ENCODE data around the gene SYT5. TPM values are rescaled to one million over a fixed set of nuclear protein-coding genes. Genes with fewer than 3 reads are reported as not detected.

SYT5 gene
- total and polyA plus RNA-seq, 2 of the 13 experiments (the other 11 are each of a cell fraction or from before 2014, with no cell fraction given) = not detected

DNA sequence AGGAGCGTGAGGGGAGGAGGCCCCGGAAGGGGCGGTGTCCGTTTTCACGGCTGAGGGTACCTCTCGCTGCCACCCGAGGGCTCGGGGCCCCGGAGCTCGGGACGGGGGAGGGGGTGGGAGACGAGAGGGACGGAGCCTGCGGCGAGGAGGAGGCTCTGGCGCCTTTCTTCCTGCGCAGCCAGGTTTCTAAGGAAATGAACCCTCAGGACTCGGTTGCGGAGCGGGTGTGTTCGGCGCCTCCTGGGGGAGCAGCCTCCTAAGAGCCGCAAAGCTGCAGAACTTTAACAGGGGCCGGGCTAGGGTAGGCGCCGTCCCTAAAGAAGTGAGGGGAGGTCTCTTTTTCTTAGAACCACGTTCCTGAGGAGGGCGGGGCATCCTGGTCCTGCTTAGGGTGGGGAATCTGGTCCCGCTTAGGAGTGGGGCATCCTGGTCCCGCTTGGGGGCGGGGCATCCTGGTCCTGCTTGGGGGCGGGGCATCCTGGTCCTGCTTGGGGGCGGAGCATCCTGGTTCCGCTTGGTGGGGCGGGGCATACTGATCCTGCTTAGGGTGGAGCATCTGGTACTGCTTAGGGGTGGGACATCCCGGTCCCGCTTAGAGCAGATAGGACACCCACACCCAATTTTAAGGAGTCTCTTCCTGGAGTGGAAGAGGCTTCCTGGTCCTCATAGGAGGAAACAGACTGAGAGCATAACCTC is 6.2 kb downstream of the SYT5 start (continued):
- TF ChIP-seq, protein P1, sequence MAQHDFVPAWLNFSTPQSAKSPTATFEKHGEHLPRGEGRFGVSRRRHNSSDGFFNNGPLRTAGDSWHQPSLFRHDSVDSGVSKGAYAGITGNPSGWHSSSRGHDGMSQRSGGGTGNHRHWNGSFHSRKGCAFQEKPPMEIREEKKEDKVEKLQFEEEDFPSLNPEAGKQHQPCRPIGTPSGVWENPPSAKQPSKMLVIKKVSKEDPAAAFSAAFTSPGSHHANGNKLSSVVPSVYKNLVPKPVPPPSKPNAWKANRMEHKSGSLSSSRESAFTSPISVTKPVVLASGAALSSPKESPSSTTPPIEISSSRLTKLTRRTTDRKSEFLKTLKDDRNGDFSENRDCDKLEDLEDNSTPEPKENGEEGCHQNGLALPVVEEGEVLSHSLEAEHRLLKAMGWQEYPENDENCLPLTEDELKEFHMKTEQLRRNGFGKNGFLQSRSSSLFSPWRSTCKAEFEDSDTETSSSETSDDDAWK (CRISPR knock-in tag; IDR thresholded peaks at IDR 0.05) = no peak

DNA sequence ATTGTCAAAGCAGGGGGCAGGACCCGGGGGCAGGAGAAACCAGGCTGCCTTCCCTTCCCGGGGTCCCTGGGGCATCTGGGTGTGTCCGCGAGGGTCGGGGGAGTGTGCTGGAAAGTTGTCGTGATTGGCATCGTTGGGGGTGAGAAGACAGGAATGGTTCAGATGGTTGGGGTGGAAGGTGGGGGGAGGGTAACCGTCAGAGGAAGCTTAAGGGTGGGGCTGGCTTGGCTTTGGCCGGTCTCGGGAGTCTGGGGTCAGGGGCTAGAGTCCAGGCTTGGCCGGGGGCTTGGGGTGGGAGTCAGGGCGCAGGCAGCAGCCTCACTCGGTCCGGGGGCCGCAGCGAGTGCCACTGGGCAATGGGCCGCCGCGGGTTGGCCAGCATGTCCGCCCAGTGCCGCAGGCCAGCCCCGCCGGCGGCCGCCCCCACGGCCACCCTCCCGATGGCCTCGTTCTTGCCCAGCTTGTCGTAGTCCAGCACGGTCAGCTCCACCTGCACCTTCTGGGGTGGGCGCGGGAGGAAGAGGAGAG is 6.8 kb downstream of the SYT5 start:
- in situ Hi-C loops (cut with HindIII; ENCODE audit: extremely low pct_ligation_motif_present, low pct_unique_long_range_greater_than_20kb) (no loop called here), intact Hi-C loops (cut with micrococcal nuclease; ENCODE audit: unreplicated experiment) (no loop called here)
- FAIRE-seq = no peak
- H3K4me3 ChIP-seq (replicated peaks in 1 of 3; ENCODE audit: insufficient read depth in 1 of 3, low read depth in 2 of 3, low read length in 3 of 3) = peak overlapping the region; percentile 51 to 77 (median 64)
- DNase-seq (ENCODE audit: low spot score) = no peak
- no peaks in the 10 kb centered on the region for H4K20me1 ChIP-seq (ENCODE audit: insufficient read depth, low read length)
- H3K4me1 ChIP-seq (ENCODE audit: insufficient read depth, low read length) = peaks cover 20% of the 10 kb centered on the region
- no peak overlapping the region for H3K27ac ChIP-seq (ENCODE audit: extremely low read length, insufficient read depth, low read length)
- no peaks in the 10 kb centered on the region for H3K9me3 ChIP-seq (ENCODE audit: low read length)
- H2AFZ ChIP-seq (ENCODE audit: low read length) = no peak overlapping the region
- BruUV-seq (replicated peaks) = no TSS peak
- H3K27me3 ChIP-seq (ENCODE audit: control insufficient read depth in 1 of 2, insufficient read depth in 2 of 2, low read length in 2 of 2) = peaks cover 3 to 45% of the 10 kb centered on the region in 2 experiments
- ATAC-seq = peak; percentile 32
- CTCF ChIA-PET (ENCODE audit: low intra/inter-chr PET ratio, low total read pairs) = no interaction called here
- H3K9ac ChIP-seq (ENCODE audit: insufficient read depth, low read depth, low read length) = peak overlapping the region; percentile 10; the same call in 1 of the 2 replicates
- 2% methylated on average over 14 of the region's 32 CpGs for WGBS (ENCODE audit: low lambda C conversion rate)
- POLR2A ChIA-PET = interaction anchor here (0.9 to 1.7 kb wide), 3 partner anchors 33 to 234 kb away, joined by 3 to 7 read pairs (median 3); partner anchors contain the start of genes PTPRH and UBE2S
- no peaks in the 10 kb centered on the region for H3K36me3 ChIP-seq (replicated peaks in 1 of 2; ENCODE audit: control insufficient read depth in 1 of 2, insufficient read depth in 2 of 2, low read length in 2 of 2)
- H3K4me2 ChIP-seq (ENCODE audit: low read depth, low read length) = peak overlapping the region; percentile 94
- H3K79me2 ChIP-seq (ENCODE audit: insufficient read depth, low read length) = no peaks in the 10 kb centered on the region
- TF ChIP-seq, protein P2, sequence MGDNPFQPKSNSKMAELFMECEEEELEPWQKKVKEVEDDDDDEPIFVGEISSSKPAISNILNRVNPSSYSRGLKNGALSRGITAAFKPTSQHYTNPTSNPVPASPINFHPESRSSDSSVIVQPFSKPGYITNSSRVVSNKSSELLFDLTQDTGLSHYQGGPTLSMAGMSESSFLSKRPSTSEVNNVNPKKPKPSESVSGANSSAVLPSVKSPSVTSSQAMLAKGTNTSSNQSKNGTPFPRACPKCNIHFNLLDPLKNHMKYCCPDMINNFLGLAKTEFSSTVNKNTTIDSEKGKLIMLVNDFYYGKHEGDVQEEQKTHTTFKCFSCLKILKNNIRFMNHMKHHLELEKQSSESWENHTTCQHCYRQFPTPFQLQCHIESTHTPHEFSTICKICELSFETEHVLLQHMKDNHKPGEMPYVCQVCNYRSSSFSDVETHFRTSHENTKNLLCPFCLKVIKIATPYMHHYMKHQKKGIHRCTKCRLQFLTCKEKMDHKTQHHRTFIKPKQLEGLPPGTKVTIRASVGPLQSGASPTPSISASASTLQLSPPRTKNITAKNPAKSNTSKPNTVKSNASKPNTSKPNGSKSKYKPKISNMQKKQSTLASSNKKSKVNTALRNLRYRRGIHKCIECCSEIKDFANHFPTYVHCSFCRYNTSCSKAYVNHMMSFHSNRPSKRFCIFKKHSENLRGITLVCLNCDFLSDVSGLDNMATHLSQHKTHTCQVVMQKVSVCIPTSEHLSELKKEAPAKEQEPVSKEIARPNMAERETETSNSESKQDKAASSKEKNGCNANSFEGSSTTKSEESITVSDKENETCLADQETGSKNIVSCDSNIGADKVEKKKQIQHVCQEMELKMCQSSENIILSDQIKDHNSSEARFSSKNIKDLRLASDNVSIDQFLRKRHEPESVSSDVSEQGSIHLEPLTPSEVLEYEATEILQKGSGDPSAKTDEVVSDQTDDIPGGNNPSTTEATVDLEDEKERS (CRISPR knock-in tag; IDR thresholded peaks at IDR 0.05) = no peak
- TF ChIP-seq ISX (CRISPR knock-in tag; conservative IDR thresholded peaks at IDR 0.05) (no peak), ZNF431 (CRISPR knock-in tag; IDR thresholded peaks at IDR 0.05; ENCODE audit: borderline replicate concordance, low read depth) (no peak), NBN (conservative IDR thresholded peaks at IDR 0.05) (no peak), ZNF781 (CRISPR knock-in tag; IDR thresholded peaks at IDR 0.05; ENCODE audit: borderline replicate concordance, not compliant biosample characterization) (no peak), ZBTB38 (CRISPR knock-in tag; IDR thresholded peaks at IDR 0.05) (0 out of 2 replicates have a peak, but pooled peaks have one; percentile 37), ZMYM3 (CRISPR knock-in tag; IDR thresholded peaks at IDR 0.05) (no peak), CC2D1A (CRISPR knock-in tag; IDR thresholded peaks at IDR 0.05) (no peak), CHD4 (IDR thresholded peaks at IDR 0.05; ENCODE audit: borderline replicate concordance, low read length) (no peak)
- TF ChIP-seq, protein P3, sequence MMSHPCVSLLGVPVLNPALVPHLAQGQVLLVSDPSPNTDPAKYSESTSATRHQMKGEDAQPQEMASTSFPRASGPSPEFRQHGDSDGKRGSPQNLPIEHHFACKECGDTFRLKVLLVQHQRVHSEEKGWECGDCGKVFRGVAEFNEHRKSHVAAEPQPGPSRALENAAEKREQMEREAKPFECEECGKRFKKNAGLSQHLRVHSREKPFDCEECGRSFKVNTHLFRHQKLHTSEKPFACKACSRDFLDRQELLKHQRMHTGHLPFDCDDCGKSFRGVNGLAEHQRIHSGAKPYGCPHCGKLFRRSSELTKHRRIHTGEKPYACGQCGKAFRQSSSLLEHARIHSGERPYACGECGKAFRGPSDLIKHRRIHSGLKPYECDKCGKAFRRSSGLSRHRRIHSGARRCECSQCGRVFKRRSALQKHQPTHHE (CRISPR knock-in tag; IDR thresholded peaks at IDR 0.05; ENCODE audit: borderline replicate concordance) = no peak
- TF ChIP-seq, protein P4, sequence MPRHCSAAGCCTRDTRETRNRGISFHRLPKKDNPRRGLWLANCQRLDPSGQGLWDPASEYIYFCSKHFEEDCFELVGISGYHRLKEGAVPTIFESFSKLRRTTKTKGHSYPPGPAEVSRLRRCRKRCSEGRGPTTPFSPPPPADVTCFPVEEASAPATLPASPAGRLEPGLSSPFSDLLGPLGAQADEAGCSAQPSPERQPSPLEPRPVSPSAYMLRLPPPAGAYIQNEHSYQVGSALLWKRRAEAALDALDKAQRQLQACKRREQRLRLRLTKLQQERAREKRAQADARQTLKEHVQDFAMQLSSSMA (CRISPR knock-in tag; IDR thresholded peaks at IDR 0.05) = no peak
- TF ChIP-seq, protein P5, sequence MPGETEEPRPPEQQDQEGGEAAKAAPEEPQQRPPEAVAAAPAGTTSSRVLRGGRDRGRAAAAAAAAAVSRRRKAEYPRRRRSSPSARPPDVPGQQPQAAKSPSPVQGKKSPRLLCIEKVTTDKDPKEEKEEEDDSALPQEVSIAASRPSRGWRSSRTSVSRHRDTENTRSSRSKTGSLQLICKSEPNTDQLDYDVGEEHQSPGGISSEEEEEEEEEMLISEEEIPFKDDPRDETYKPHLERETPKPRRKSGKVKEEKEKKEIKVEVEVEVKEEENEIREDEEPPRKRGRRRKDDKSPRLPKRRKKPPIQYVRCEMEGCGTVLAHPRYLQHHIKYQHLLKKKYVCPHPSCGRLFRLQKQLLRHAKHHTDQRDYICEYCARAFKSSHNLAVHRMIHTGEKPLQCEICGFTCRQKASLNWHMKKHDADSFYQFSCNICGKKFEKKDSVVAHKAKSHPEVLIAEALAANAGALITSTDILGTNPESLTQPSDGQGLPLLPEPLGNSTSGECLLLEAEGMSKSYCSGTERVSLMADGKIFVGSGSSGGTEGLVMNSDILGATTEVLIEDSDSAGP (CRISPR knock-in tag; IDR thresholded peaks at IDR 0.05; ENCODE audit: borderline replicate concordance) = peak; percentile 45; the same call in 1 of the 2 replicates
